Activated CD4-positive, CD25-positive, alpha-beta regulatory T cell treated with anti-CD3 and anti-CD28 coated beads, Interleukin-2, amount 50 U/mL, for 72 hours (primary cell): ENCODE data around the gene PRSS57.
"Not testable (repeated sequence)": the region's sequence is repeated elsewhere in the genome, so short reads cannot be mapped to it uniquely, and the experiment has no call there.

Experiments
- DNase-seq: peaks from one replicate; pipeline ENCODE4 v3.0.0; 2021

The PRSS57 gene

DNA sequence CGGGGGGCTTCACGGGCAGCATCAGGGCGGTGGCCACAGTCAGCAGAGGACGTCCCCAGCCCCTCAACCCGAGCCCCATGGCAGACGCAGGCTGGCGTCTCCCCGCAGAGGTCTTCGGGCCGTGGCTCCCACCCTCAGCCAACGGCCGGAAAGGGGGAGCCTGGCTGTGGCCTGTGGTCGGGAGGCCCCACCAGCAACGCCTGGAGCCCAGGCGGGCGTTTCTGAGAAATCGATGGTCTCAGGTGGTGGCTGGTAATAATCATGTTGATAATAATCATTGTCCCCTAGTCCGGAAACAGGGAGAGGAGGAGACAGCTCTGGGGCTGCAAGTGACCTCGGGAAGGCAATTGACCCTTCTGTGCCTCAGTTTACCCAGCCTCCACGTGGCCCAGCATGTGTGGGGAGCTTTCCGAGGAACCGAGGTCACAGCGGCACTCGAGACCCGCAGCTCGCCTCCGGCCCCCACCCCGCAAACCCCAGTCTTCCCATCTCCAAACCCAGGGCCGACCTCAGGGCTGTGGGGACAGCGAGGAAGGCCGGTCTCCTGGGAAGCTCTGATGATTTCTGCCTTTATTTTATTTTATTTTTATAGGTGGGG, at the start of gene PRSS57:
Gene PRSS57 (minus strand): TSS at position 101 of the 598 bp plus-strand sequence. CDS start 22 bp downstream, at position 79.
- DNase-seq, result no peak

DNA sequence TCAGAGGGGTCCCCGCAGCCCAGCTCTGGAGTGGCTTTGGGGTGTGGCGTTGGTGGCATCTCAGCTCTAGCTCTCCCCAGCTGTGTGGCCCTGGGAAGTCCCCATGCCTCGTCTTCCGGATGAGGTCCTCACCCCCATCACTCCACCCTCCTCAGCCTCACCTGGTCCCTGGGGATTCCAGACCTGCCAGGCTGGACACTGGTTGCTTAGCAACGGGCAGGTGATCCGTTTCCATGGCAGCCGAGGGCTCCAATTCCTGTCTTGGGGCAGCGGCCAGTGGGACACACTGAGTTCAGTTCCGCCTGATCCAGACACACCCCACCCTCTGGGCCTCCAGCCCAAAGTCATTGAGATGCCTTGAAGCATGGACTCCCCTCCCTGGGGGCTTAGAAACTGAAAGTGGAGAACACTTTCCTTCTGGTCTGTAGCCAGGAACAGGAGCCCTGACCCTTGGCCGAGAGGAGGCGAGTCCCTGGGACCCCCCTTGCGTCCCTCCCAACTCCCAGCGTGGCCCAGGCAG, 48.0 kb upstream of the PRSS57 start:
- no peak for DNase-seq

DNA sequence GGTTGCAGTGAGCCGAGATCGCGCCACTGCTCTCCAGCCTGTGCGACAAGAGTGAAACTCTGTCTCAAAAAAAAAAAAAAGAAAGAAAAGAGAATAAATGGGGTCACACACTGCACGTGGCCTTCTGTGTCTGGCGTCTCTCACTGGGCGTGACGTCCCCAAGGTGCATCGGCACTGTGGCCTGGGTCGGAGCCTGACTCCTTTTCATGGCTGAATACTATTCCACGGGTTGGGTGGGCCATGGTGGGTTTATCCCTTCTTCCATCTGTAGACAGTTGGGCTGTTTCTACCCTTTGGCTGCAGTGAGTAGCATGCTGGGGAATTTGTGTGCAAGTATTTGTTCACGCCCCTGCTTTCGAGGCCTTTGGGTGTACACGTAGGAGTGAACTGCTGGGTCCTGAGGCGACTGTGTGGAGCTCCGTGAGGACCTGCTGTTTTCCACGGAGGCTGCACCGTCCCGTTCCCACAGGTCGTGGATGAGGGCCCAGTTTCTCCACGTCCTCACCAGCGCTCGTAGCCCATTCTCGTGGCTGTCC, 47.4 kb upstream of the PRSS57 start:
- DNase-seq, result no peak

DNA sequence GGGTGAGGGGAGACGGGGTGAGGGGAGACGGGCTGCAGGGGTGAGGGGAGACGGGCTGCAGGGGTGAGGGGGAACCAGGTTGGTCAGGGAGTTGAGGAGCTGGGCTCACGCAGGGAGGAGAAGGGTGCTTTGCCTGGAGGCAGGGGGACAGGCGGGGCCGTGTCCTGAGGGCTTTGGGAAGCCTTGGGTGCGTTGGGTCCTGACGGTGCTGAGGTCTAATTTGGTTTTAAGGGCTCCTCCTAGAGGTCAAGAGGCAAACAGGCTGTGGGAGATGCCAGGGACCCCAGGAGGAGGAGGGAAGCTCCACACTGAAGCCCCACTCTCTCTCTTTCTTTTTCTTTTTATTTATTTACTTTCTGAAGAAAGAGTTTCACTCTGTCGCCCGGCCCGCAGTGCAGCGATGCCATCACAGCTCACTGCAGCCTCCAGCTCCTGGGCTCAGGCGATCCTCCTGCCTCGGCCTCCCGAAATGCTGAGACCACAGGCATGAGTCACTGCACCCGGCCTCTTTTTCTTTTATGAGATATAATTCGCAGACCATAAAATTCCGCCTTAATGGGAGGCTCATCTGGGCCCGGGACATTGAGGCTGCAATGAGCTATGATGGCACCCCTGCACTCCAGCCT, 46.4 kb upstream of the PRSS57 start:
- no peak for DNase-seq

DNA sequence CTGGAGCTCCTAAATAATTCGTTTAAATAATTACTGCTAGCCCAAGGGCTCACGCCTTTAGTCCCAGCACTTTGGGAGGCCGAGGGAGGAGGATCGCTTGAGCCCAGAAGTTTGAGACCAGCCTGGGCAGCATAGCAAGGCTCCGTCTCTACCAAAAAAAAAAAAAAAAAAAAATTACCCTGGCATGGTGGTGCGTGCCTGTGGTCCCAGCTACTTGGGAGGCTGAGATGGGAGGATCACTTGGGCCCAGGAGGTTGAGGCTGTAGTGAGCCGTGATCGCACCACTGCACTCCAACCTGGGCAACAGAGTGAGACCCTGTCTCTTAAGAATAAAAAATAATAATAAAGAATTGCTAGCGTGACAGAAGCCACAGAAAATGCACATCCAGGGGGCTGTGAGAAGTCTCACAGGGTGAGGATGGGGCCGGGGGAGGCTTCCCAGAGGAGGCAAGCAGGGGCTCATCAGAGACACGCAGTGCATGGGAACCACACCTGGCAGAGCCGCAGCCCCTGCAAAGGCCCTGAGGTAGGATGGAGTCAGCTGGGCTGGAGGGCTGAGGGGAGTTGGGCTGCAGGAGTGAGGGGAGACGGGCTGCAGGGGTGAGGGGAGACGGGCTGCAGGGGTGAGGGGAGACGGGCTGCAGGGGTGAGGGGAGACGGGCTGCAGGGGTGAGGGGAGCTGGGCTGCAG, 45.7 kb upstream of the PRSS57 start:
- not testable (repeated sequence) for DNase-seq

DNA sequence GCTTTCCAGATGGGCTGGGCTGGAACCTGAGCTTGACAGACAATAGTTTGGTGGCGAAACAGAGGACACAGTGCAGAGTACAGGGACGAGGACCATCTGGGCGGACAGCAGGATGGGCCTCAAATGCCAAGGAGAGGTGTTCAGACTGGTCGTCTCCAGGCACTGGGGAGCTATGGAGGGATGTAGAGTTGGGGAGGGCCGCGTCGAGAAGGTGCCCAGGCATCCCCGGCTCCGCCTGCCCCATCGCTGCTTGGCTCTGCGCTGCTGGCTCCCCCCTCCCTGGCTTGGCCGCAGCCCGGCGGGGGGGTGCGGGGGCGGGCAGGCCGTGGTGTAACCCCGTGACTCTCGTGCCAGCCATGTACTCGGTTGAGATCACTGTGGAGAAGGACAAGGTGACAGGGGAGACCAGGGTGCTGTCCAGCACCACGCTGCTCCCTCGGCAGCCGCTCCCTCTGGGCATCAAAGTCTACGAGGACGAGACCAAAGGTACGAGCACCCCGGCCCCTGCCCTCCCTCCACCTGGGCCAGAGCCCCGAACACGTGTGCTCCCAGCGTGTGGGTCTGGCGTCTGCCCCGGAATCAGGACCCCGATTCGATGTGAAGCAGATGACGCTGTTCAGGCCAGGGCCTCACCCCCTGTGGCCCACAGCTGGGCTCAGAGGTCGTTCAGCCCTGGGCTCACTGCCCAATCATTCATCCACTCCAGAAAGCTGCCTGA, 44.9 kb upstream of the PRSS57 start:
- DNase-seq, result no peak

DNA sequence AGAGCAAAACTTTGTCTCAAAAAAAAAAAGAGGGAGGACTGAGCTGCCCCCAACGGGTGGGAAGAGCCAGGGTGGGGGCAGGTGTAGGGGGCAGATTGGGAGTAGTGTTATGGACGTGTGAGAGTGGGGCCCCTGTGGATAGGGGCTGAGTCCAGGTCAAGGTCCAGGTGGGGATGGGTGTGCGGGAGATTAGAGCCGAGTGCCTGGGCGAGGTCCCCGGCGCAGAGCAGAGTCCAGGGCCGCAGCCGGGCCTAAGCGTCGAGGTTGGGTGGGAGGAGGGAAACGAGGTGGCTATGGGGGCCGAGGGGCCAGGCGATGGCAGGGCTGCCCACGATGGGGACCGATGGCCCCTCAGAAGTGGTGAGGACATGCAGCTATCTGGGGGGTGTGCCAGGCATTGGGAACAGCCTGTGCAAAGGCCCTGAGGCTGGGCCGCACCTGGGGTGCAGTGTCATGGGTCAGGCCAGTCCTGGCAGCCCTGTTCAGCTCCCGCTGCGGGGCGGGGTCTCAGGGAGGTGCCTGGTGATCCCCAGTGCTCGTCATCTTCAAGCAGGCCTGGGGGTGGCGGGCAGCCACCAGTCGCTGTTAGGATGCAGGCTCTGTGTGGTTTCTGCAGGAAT, 43.4 kb upstream of the PRSS57 start:
- no peak for DNase-seq

DNA sequence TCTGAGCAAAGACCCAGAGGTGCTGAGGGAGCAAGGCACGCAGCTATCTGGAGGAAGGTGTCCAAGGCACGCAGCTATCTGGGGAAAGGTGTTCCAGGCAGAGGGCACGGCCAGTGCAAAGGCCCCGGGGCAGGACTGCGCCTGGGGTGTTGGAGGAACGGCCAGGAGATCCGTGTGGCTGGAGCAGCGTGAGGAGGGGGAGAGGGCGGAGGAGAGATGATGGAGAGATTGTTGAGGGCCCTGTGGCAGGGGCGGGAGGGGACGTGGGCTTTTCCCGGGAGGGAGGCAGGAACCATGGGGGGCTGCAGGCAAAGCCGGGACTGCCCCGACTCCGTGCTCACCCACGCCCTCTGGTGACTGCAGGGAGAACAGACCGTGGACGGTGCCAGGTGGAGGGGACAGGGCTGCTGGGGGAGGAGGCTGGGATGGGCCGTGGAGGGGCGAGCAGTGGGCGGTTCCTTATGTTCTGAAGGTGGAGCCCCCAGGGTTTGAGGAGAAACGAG, 42.4 kb upstream of the PRSS57 start:
- DNase-seq, result peak; percentile 57

DNA sequence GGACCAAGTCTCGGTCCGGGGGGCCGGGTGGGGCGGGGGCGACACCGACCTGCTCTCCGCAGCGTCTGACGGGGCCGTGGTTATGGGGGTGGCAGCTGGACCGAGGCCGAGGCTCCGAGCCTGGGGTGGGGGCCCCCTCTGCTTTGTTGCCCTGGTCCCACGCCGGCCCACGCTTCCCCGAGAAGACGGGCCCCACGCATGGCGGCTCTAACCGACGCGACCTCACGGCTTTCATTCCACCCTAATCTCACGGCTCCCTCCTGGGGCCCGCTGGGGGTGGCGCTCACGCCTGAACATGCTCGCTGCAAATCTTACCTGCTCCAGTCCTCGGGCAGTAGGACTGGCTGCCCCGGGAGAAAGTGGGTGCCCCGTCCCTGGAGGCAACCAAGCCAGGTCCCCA, 40.9 kb upstream of the PRSS57 start:
- DNase-seq, result no peak

DNA sequence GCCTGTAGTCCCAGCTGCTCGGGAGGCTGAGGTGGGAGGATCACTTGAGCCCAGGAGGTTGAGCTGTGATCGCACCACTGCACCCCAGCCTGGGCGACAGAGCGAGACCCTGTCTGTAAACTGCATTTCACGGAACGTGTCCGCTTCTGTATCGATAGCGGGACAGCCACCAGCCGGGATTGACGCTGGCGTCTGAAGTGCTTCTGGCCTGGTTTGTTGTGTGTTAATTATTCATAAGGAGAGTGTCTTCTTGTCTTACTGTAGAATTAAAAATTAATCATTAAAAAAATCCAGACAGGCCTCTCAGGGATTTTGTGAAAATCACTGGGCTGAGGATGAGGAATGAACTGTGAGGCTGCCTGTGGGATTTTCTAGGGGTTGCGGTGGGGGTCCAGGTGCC, 39.5 kb upstream of the PRSS57 start:
- DNase-seq, result no peak

DNA sequence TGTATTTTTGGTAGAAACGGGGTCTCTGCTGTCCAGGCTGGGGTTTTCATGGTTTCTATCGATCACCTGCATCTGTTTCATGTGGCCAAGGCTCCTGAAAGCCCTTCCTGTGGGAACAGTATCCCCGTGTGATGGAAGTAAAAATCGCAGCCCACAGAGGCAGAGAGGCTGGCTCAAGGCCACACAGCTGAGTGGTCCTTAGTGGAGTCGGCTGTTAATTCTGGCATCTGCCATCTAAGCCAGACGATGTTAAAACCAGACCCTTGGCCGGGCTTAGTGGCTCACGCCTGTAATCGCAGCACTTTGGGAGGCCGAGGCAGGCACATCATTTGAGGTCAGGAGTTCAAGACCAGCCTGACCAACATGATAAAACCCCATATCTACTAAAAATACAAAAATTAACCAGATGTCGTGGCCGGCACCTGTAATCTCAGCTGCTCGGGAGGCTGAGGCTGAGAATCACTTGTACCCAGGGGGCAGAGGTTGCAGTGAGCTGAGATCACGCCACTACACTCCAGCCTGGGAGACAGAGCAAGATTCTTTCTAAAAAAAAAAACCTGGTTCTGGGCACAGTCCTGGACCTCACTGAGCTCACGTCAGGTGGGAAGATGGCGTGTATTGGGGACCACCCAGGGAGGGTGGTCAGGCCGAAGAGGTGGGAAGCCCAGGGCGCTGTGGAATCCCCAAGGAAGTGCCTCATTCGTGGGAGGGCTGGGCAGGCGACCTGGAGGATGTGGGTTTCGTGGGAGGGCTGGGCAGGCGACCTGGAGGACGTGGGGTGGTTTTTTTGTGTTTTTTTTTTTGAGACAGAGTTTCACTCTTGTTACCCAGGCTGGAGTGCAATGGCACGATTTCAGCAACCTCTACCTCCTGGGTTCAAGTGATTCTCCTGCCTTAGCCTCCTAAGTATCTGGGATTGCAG, 37.2 kb upstream of the PRSS57 start:
- no peak for DNase-seq

DNA sequence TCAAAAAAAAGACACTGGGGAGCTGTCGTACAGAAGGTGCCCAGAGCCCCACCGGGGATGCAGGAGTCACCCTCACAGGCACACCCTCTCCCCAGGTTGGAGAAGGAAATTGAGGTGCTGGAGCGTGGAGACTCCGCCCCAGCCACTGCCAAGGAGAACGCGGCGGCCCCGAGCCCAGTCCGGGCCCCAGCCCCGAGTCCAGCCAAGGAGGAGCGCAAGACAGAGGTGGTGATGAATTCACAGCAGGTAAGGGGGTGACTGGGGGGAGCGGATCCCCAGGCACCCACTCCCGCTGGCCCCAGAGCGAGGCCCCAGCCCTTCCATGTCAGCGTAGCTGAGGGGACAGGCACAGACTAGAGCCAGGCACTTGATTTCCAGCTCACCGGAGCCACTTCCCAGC, 35.7 kb upstream of the PRSS57 start:
- no peak for DNase-seq

DNA sequence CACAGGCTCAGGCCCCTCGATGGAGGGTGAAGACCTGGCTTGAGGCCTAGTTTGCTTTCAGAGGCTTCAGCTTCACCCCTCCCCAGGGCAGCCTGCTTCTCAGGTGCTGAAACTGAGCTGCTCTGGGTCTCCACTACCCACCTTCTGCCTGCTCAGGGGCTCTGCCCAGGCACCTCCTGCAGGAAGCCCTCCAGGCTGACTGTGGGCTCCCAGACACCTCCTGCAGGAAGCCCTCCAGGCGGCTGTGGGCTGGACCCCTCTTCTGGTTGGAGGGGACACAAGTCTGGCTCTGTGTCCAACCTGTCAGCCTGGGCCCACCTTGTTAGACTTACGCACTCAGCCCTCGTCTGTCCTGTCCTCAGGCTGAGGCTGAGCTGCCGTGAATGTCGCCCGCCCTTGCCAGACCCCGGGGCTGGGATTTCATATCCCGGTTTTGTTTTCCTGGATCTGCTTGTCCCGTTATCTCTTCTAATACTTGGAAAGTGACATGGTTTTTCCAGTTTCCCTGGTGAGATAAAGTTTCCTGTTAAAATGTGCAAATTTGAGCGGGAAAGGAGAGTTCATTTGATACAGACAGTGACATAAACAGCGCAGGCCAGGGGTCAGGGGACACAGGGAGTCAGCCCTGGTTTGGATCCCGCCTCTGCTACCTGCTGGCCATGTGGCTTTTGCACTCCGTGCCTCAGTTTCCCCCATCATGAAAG, 34.9 kb upstream of the PRSS57 start:
- no peak for DNase-seq

DNA sequence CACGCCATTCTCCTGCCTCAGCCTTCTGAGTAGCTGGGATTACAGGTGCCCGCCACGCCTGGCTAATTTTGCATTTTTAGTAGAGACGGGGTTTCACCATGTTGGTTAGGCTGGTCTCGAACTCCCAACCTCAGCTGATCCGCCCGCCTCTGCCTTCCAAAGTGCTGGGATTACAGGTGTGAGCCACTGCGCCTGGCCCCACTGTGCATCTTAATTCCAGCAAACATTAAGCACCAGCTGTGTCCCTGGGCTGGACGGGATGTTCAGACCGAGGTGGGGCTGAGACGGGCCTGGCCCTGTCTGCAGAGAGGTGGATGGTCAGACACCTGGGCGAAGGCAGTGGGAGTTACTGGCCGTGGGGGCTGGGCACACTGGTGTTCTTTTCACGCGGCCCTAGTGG, 34.3 kb upstream of the PRSS57 start:
- DNase-seq, result not testable (repeated sequence)

DNA sequence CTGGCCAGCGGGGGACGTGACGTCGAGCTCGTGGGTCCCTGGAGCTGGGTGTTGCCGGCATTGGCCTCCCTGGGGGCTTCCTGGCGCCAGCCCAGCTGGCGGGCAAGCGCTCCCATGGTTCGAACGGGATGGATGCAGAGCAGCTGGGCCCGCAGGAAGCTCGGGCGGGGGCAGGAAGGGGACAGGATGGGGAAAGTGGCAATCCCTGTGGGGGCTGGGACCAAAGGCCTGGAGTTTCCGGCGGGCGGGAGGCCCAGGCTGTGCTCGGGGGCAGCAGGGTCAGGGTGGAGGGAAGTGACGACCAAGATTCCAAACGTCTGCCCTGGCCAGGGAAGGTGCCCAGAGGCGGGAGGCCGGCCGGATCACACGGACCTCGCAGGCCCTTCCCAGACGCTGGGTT, 32.8 kb upstream of the PRSS57 start:
- no peak for DNase-seq

DNA sequence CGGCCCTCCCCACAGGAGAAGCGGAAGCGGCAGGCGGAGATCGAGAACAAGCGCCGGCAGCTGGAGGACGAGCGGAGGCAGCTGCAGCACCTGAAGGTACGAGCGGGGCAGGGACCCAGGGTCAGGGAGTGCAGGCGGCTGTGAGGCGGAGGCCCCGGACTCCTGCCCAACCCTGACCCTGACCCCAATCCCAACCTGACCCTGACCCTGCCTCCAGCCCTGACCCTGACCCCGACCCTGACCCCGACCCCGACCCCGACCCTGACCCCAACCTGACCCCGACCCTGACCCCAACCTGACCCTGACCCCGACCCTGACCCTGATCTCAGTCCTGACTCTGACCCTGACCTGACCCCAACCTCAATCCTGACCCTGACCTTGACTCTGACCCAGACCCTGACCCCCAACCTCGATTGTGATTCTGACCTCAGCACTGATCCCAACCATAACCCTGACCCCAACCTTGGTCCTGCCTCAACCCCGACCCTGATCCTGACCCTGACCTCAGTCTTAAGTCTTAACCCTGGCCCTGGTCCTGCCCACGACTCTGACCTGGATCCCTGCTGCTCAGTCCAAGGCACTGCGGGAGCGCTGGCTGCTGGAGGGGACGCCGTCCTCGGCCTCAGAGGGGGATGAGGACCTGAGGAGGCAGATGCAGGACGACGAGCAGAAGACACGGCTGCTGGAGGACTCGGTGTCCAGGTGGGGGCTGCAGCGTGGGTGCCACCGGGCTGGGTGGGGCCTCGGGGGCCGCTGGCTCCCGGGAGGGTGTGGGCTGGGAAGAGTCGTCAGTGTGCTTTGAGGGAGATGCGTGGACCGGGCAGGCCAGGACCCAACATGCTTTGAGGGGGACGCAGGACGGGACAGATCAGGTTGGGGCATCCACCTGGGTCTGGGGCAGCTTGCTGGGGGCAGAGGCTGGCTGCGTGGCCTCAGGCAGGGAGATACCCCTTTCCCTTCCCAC, 32.0 kb upstream of the PRSS57 start:
- DNase-seq, result no peak

DNA sequence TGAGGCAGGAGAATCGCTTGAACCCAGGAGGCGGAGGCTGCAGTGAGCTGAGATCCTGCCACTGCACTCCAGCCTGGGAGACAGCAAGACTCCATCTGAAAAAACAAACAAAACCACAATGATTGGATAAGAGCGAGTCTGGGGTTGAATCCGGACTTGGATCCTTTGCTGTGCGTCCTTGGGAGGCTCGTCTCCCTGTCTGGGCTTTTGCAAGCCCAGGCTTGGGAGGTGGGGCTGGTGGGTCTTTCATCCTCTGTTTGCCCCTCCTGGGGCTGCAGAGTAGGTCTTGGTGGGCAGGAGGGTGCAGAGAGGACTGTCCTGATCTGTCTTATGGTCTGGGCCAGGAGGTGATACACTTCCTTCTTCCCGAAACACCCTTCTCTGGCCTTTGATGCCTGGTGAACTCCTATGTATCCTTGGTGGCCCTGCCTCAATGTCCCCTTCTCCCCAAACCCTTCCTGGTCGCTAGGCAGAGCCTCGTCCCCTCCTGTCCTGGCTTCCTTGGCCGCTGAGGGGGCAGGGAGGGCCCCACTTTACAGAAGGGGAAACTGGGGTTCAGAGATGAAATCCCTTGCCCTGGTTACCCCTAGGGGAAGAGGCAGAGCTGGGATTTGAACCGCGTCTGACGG, 30.3 kb upstream of the PRSS57 start:
- DNase-seq, result no peak

DNA sequence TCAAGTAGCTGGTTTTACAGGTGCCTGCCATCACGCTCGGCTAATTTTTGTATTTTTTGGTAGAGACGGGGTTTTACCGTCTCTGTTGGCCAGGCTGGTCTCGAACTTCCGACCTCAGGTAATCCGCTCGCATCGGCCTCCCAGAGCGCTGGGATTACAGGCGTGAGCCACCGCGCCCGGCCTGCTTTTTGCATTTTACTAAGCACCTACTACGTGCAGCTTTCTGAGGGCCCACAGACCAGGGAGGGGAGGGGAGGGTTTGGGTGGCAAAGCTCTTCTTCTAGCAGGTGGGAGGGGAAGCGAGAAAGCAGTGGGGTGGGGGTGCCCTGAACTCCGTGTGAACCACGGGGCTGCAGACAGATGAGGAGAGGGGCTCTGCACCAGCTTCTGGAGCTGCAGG, 28.5 kb upstream of the PRSS57 start:
- DNase-seq, result no peak

DNA sequence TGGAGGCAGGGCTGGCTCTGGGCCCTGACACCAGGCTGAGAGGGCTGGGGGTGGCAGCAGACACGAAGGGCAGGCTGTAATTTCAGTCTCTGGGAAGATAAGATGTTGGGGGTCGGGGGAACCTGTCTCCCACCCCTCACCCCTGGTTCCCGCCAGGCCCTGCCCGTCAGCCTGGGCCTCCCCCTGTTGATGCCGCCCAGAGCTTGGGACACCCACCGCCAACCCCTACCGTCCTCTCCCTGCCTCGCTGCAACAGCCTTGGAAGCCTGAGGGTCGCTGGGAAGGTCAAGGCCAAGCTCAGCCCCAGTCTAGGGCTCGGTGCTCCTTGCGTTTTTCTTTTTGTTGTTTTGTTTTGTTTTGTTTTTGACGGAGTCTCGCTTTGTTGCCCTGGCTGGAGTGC, 28.0 kb upstream of the PRSS57 start:
- no peak for DNase-seq
